ENCODE measurements around the gene SNX25.
"Not testable (repeated sequence)": the region's sequence is repeated elsewhere in the genome, so short reads cannot be mapped to it uniquely, and the experiment has no call there.

Gene SNX25

DNA sequence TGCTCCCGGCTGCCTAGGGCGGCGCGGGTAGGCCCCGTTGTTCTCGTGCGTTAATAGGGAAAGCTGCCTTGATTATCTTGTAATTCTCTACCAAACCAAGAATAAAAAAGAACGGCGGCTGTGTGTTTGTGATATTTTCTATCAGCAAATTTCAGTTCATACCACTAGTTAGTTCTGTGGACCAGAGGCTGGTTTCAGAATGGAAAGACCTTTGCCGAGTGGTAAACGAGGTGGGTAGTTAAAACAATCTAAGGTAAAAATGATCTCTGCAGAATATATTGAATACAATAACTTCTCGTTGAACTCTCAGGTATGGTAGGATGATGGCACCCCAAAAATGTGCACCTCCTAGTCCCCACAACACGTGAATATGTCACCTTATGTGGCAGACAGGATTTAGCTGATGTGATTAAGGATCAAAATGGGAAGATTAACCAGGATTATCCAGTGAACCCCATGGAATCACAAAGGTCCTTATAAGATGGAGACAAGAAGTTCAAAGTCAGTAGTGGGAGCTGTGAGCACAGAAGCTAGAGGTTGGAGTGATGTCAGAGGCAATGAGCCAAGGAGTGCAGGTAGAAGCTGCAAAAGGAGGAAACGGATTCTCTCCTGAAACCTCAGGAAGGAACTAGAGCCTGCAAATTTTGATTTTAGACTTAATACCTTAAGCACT is 5.0 kb upstream of the SNX25 start:
- DNase-seq (ENCODE audit: low read depth in 2 of 2) = no peak

DNA sequence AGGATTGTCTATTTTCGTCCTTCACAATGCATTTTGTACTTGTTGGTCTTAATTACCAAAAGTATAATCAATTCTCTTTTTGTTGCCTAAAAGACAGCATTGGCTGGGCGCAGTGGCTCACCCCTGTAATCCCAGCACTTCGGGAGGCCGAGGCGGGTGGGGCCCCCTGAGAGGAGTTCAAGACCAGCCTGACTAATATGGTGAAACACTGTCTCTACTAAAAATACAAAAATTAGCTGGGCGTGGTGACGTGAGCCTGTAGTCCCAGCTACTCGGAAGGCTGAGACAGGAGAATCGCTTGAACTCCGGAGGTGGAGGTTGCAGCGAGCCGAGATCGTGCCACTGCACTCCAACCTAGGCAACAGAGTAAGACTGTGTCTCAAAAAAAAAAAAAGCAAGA is 4.3 kb upstream of the SNX25 start:
- DNase-seq (ENCODE audit: low read depth in 2 of 2) = not testable (repeated sequence)

DNA sequence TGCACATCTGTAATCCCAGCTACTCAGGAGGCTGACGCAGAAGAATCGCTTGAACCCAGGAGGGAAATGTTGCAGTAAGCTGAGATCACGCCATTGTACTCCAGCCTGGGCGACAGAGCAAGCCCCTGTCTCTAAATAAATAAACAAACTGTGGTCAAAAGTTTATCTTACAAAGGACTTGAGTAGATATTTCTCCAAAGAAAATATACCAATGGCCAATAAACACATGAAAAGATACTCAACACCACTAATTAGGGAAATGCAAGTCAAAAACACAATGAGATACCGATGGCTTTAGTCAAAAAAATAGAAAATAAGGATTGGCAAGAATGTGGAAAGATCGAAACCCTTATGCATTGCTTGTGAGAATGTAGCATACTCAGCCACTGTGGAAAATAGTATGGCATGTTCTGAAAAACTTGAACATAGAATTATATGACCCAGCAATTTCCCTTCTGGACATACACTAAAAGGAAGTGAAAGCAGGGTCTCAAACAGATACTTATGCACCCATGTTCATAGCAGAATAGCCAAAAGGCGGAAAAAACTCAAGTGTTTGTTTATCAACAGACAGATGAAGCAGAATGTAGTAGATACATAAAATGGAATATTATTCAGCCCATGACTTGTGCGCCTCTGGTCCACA is 3.6 kb upstream of the SNX25 start:
- DNase-seq (ENCODE audit: low read depth in 2 of 2) = no peak

DNA sequence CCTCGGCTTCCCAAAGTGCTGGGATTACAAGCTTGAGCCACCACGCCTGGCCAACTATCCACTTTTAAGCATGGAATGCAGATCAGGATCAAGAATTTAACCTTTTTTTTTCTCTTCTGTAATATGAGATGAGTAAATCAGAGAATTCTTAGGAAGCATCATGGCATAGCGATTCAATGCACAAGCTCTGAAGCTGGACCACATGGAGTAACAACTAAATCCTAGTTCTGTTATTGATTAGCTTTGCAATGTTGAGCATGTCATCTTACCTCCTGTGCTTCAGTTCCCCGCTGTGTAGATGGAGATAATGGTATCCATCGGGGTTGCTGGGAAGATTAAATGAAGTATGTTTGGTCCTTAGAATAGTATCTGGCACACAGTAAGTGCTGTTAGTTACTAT is 1.9 kb upstream of the SNX25 start:
- no peak for DNase-seq (ENCODE audit: low read depth in 2 of 2)

DNA sequence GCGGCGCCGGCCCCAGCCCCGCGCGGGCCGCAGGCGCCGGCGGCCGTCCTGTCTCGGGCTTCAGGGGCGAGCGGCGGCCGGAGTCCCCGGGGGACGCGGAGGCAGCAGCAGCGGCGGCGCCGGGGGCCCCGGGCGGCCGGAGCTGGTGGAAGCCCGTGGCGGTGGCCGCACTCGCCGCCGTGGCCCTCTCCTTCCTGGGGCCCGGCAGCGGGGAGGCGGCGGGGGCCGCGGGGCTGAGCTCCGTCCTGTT is 379 bp downstream of the SNX25 start:
- not testable (repeated sequence) for DNase-seq (ENCODE audit: low read depth in 2 of 2)

DNA sequence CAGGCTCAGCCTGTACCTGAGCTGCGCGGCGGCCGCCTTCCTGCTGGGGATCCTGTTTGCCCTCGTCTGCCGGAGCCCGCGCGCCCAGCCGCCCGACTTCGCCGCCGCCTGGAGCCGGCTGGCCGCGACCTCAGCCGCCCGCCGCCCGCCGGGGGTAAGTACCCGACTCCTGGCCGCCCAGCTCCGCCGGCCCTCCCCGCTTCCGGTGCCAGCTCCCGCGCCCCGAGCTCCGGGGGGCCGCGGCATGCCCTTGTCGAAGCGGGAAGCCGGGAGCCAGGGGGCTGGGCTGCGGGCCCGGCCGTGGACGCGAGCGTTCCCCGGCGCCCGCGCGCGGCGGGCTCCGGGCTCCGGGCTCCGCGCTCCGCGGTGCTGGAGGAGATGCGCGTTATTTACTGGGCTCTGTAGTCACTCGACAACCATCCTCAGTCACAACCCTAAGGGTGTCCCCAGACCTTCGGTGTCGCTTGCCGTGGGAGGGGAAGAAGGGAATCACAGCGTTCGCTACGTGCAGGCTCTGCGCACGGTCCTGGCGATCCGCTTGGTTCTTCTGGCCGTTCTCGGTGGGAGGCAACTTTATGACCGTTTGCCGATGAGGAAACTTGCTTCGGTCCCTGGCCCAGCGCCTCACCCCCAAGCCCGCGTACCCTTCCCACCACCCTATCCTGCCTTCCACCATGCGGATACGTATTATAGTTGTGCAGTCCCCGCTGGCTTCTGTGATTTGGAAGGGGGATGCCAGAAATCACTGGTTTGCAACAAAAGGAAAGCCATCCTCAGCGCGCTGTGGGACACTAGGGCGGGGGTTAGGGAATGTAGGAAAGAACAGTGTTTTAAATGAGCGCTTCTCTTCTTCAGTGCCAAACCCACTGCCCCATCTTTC is 944 bp downstream of the SNX25 start:
- DNase-seq (ENCODE audit: low read depth in 2 of 2) = no peak

DNA sequence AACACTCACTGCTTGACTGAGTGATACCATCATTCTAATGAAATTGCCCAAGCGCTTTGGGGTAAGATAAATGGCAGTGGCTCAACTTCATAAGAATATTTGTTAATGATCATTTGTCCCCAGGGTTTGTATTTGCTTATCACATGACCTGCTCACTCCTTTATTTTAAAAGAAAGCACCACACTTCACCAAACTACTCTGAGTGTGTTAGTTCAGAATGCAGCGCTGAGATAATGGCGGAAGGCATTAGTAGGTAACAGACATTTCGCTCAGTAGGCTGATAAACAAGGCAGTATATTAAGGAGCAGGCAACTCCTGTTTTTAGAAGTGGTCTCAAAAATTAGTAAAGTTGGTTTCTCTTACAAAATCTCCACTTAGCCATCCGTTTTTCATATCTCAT is 1.6 kb downstream of the SNX25 start:
- no peak for DNase-seq (ENCODE audit: low read depth in 2 of 2)

DNA sequence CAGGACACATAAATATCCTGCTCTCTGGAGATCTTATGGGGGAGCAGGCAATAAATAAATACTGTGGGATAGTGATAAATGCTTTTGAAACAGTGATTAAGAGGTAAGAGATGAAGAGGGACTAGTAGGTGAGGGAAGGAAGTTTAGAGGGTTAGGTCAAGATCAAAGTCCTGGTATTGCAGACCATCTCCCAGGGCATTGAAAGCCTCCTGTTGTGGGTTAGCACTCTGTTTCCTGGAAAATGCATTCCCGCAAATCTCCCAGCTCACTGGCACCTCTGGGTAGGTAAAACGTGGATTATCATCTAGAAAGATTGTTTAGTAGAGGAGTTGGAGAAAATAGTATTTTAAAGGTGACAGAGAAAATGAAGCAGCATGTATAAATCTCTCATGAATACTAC is 2.2 kb downstream of the SNX25 start:
- no peak for DNase-seq (ENCODE audit: low read depth in 2 of 2)

DNA sequence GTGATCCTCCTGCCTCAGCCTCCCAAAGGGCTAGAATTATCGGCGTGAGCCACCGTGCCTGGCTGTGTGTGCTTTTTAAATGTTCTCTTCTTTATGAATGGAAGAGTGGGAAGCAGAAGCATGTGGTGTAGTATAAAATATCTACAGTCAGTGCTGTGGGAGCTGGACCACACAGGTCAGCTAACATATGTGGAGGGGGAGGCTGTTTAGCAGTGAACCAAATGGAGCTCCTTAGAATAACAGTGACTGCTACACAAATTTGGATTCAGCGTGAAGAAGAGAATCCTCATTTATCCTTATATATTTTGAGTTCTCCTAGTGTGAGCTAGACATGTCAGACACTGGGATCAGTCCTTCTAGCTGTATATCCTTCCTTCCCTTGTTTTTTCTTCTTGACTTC is 3.2 kb downstream of the SNX25 start:
- DNase-seq (ENCODE audit: low read depth in 2 of 2) = no peak

DNA sequence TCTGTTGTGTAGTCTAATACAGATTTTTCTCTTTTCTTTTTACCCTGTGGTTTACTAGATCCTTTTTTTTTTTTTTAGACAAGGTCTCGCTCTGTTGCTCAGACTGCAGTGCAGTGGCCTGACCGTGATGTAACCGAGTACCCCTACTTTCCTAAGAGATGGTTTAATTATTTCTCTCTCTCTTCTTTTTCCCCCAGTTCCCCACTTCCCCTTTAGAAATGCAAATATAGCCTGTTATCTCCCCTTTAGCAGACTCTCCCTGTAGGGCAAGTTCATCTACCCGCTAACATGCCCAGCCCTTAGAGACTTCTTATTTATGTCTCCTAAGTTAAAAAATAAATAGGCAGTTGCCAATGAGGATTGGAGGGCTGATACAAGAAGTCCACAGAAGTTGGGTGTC is 4.5 kb downstream of the SNX25 start:
- no peak for DNase-seq (ENCODE audit: low read depth in 2 of 2)

DNA sequence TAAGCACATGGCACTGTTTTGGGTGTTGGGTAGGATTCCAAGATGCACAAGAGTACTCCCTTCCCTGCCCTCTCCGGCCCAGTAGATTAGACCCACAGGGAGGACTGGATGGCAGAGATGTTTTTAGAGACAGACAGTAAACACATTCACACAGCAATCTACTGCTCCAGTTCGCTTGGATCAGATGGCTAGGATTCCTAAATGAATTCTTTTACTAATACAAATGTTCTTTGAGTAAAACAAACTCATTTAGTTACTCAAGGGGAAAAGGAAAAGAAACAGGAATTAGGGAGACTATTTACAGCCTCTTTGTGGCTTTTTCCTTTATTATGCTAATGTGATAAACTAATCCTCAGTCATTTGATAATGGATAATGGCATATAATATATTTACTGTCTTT is 5.9 kb downstream of the SNX25 start:
- DNase-seq (ENCODE audit: low read depth in 2 of 2) = no peak

DNA sequence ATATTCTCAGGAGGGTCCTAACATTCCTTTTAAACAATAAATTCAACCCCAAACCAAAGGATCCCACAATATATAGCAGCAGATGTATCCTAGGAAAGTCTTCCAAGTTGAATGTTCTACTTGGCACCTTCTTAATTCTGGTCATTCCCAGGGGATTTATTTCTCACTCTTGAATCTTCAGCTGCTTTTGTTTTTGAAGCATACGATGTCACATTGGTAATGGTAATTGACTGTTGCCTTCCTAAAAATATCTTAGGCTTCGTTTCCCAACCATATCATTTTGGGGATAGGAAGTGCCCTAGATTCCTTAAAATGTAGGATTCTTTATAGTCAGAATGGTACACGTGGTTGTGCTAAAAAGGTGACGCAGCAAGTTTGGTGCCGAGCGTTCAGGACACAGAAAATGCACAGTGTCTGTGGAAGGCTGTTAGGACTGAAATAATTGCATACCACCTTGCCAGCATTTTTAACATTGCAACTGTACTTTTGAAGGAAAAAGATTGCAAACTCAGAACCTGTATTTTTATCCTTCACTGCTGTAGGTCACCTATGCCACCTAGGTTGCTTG is 8.1 kb downstream of the SNX25 start:
- no peak for DNase-seq (ENCODE audit: low read depth in 2 of 2)

DNA sequence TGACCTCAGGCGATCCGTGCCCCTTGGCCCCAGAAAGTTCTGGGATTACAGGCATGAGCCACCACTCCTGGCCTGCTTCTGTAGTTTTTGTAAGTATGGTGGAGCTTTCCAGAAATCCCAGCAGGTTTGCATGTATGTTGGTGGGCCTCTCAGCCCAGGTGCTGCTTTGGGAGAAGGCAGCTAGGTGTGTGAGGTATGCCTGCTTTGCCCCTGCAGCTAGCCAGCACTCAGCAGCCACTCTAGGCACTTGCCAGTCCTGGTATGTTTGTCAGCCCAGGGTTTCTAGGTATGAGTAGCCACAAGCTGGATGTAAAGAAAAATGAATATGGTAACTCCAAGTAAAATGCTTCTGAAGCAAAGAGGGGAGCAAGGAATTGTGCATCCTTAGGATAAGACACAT is 8.9 kb downstream of the SNX25 start:
- no peak for DNase-seq (ENCODE audit: low read depth in 2 of 2)

DNA sequence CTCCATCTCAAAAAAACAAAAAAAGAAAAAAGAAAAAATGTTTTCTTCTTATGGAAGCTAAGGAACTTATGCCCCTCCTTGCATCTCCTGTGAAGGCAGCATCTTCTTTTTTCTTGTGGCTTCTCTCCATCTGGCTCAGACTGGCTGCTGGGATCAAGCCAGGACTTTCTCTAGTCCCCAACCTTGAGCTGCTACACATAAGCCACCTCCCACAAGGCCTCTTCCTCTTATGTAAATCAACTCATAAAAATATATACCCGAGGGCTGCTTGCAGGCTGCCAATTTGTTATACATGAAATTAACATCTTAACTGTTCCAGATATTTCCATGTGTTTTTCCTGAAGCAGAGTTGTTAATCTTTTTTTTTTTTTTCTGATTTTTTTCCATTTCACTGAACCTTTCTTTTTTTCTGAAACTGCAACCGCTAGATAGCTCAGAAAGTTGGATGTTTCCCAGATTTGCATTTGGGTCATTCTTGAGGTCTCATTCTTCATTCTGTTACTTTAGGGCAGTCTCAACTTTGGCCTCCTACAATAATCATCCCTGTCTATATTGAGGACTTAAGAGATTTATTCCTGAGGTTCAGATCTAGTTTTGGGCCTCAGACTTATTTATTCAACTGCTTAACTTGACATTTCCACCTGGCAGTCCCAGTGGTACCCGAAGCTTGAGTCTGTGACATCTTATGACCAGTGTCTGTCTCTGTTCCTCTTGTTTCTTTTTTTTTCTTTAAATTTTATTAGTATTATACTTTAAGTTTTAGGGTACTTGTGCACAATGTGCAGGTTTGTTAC is 10.3 kb downstream of the SNX25 start:
- DNase-seq (ENCODE audit: low read depth in 2 of 2) = peak; percentile 82

DNA sequence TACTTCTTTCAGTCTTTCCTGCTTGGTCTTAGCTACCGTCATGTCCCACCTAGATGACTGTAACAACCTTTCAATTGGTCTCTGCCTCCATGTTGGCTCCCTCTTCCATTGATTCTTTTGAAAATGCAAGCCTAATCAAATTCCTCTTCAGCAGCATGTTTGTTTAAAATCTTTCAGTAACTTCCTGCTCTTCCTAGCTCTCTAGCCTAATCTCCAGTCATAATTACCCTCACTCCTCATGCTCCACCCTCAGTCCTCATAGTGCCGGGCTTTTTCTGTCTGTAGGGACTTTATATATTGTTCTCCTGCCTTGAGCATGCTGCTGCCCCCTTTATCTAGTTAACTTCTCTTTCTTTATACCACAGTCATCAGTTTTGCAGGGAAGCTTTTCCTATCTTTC is 12.1 kb downstream of the SNX25 start:
- no peak for DNase-seq (ENCODE audit: low read depth in 2 of 2)

DNA sequence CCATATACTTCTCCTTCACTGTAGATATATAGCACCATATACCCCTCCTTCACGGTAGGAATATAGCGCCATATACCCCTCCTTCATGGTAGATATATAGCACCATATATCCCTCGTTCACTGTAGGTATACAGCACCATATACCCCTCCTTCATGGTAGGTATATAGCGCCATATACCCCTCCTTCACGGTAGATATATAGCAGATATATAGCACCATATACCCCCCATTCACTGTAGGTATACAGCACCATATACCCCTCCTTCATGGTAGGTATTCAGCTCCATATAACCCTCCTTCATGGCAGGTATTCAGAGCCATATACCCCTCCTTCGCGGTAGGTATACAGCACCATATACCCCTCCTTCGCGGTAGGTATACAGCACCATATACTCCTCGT is 12.5 kb downstream of the SNX25 start:
- no peak for DNase-seq (ENCODE audit: low read depth in 2 of 2)

DNA sequence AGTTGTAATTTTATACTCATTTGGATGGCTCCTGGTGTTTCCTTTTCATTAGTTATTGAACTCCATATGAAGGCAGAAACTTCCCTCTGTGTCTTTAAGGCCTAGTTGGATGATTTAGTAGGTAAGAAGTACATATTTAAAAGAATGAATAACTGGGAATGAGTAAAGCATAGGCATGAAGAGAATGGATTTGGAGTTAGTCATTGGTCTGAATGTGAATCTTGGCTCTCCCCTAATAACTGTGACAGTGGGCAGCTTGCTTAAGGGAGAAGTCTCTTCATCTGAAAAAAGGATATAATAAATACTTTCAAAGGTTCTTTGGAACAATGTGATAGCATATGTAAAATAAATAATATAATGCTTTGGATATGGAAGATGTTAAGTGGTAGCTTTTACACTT is 13.2 kb downstream of the SNX25 start:
- DNase-seq (ENCODE audit: low read depth in 2 of 2) = no peak

DNA sequence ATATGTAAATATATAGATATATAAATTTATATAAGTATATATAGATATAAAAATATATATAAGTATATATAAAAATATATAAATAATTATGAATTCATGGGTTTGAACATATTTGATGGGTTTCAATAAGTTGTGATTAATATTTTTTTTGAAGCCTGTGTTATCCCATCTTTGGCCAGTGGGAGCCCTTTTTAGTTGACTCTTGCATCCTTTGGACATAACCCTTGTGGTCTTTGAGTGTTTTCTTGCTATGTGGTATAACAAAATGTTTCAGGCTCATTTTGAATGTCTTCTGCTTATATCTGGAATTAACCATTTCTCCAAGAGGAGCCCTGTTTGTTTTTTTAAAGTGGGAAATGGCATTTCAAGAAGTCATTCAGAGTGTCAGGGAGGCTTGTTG is 15.2 kb downstream of the SNX25 start:
- DNase-seq (ENCODE audit: low read depth in 2 of 2) = no peak

DNA sequence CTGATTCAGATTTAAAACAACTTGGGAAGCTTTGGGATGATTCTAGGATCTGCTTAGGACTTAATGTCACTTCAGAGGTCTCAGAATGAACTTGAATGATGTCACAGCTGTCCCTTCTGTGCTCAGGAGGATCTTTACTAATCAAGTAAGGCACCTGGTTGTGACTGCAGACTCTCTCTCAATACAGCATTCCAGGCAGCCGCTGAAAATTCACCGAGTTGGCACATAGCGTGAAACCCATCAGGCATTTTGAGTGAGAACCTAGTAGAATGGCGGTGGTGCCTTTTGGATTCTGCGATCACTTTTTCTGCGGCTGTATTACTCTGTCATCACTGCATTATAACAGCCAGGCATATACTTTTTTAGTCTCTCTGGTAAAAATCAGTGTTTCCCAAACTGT is 16.5 kb downstream of the SNX25 start:
- no peak for DNase-seq (ENCODE audit: low read depth in 2 of 2)

DNA sequence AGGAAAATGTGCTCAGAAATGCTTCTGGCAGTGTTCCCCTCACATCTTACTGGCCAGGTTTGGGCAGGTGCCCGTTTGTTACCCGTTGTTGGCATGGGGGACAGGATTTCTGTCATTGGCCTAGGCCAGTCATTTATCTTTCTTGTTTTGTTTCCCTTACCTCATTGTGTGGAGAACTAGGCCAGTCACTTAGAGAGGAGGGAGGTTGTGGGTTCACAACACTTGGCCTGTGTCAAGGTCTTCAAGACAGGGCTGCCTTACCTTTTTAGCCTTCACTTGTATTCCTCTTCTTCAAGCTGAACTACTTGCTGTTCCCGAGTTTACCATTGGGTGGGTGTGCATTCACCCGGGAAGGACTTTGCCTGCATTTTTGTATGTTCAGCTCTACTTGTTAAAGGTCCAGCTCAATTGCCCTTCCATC is 17.7 kb downstream of the SNX25 start:
- DNase-seq (ENCODE audit: low read depth in 2 of 2) = no peak

DNA sequence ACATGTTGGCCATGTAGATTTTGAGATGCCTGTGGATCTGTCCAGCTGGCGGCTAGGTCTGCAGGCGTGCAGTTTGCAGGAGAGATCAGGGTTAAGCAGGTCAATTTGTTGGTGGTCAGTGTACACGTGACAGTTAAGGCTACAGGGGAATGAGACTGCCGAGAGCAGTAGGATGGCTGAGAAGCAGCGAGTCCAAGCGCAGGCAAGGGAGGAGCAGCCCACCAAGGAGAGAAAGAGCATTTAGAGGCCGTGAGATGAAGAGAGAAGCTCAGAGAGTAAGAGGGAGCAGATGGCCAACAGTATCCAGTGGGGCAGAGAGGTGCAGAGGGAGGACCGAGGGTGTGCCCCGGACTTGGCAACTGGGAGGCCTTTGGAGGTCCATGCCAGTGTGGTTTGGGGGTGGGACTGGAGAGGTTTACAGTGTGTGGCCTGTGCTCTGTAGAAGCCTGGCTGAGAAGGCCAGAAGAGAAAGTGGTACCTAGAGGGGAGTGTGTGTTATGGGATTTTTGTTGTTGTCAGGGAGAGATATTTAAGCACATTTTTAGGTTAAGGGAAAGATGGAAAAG is 18.4 kb downstream of the SNX25 start:
- DNase-seq (ENCODE audit: low read depth in 2 of 2) = no peak

Data from fibroblast of skin of left quadriceps (primary cell).